Measurements from ENCODE around the gene ZNF678. TPM values are rescaled to one million over a fixed set of nuclear protein-coding genes. Genes with fewer than 3 reads are reported as not detected.
"Not testable (repeated sequence)": the region's sequence is repeated elsewhere in the genome, so short reads cannot be mapped to it uniquely, and the experiment has no call there.

The ZNF678 gene
- total RNA-seq, 2 donors from 2014 or later, result 11.2 to 22.4 TPM

DNA sequence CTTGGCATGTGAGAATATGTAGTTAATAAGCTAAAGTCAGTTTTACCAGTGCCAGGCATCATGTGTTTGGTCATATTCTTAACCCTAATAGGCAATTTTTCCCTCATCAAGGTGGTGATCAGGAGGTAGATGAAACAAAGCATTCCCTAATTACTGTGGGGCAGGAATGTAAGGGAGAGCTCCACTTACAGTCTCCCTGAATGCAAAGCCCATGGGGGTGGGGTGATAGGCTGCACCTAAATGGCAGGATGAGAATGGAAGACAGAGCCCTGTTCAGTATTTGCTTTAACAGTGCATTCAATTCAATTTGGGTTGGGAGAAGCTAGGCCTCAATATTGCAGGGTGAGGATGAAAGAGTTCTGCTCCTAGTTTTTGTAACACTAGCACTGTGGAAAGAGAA is 23.4 kb downstream of the ZNF678 start:
- no peak for ATAC-seq
- DNase-seq, result no peak
- Histone ChIP-seq H3K4me3 (no peak overlapping the region), H3K27ac (no peak overlapping the region), H3K4me1 (no peaks in the 10 kb centered on the region), H3K9me3 (peaks cover 0 to 15% (median 0%) of the 10 kb centered on the region in 3 donors), H3K27me3 (no peaks in the 10 kb centered on the region), H3K36me3 (replicated peaks in 1 of 2; ENCODE audit: insufficient read depth in 1 of 2, low read depth in 2 of 2) (no peaks in the 10 kb centered on the region)
- intact Hi-C loops (cut with DNase I), result no loop called here
- TF ChIP-seq POLR2A (IDR thresholded peaks at IDR 0.05), result no peak
- TF ChIP-seq CTCF (IDR thresholded peaks at IDR 0.05), result no peak

DNA sequence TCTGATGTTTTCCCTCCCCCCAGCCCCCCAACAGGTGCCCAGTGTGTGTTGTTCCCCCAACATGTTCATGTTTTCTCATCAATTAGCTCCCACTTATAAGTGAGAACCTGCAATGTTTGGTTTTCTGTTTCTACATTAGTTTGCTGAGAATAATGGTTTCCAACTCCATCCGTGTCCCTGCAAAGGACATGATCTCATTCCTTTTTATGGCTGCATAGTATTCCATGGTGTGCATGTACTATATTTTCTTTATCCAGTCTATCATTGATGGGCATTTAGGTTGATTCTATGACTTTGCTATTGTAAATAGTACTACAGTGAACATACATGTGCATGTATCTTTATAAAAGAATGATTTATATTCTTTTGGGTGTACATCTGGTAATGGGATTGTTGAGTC is 24.6 kb downstream of the ZNF678 start:
- WGBS, 2 donors, result 96 to 100% methylated on average over 1 of the region's 1 CpG
- no peak for TF ChIP-seq CTCF (IDR thresholded peaks at IDR 0.05)
- TF ChIP-seq POLR2A (IDR thresholded peaks at IDR 0.05), result no peak
- ATAC-seq (no peak), DNase-seq (no peak)
- Histone ChIP-seq H3K9me3 (peaks cover 0 to 15% (median 0%) of the 10 kb centered on the region in 3 donors), H3K4me1 (no peaks in the 10 kb centered on the region), H3K27me3 (no peaks in the 10 kb centered on the region), H3K36me3 (replicated peaks in 1 of 2; ENCODE audit: insufficient read depth in 1 of 2, low read depth in 2 of 2) (no peaks in the 10 kb centered on the region), H3K4me3 (no peak overlapping the region), H3K27ac (no peak overlapping the region)
- intact Hi-C loops (cut with DNase I), result no loop called here

DNA sequence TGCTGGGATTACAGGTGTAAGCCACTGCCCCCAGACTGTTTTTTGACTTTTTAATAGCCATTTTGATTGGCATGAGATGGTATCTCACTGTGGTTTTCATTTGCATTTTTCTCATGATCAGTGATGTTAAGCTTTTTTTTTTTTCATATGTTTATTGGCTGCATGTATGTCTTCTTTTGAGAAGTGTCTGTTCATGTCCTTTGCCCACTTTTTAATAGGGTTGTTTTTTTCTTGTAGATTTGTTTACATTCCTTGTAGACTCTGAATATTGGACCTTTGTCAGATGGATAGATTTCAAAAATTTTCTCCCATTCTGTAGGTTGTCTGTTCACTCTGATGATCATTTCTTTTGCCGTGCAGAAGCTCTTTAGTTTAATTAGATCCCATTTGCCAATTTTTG is 25.4 kb downstream of the ZNF678 start:
- intact Hi-C loops (cut with DNase I); H3K27ac ChIP-seq; ATAC-seq; H3K4me1 ChIP-seq; DNase-seq; H3K4me3 ChIP-seq; H3K27me3 ChIP-seq; H3K36me3 ChIP-seq (replicated peaks in 1 of 2; ENCODE audit: insufficient read depth in 1 of 2, low read depth in 2 of 2): not testable (repeated sequence)
- H3K9me3 ChIP-seq, result peaks cover 0 to 15% (median 0%) of the 10 kb centered on the region in 3 donors
- 88 to 100% methylated on average over 1 of the region's 1 CpG for WGBS, 2 donors

DNA sequence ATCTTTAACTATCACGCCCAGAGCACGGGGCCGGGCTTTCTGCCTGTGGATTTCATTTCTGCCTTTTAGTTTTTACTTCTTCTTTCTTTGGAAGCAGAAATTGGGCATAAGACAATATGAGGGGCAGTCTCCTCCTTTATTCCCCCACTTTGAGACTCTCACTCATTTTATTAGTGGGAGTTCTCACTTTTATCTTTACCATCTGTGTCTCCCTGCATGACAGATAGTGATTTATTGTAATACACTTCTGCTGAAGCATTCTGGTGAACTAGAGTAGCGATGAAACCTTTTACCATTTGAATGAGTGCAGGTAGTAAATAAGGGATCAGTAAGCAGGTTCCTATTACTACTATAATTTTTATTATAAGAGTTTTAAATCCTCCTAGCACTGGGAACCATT is 26.4 kb downstream of the ZNF678 start:
- H3K9me3 ChIP-seq, result peaks cover 0 to 15% (median 0%) of the 10 kb centered on the region in 3 donors
- H3K27me3 ChIP-seq; DNase-seq; H3K4me3 ChIP-seq; H3K4me1 ChIP-seq; H3K36me3 ChIP-seq (replicated peaks in 1 of 2; ENCODE audit: insufficient read depth in 1 of 2, low read depth in 2 of 2); ATAC-seq; H3K27ac ChIP-seq; intact Hi-C loops (cut with DNase I): not testable (repeated sequence)
- 87 to 98% methylated on average over 4 of the region's 4 CpGs for WGBS, 2 donors

DNA sequence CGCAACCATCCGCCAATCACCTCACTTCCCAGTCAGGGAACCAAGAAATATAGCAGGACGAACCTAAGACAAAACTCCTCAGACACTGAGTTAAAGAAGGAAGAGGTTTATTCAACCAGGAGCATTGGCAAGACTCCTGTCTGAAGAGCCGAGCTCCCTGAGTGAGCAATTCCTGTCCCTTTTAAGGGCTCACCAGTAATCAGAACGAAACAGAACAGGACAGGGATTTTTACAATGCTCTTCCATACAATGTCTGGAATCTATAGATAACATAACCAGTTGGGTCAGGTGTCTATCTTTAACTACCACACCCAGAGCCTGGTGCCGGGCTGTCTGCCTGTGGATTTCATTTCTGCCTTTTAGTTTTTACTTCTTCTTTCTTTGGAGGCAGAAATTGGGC is 32.9 kb downstream of the ZNF678 start:
- H3K4me1 ChIP-seq; H3K4me3 ChIP-seq; ATAC-seq; H3K36me3 ChIP-seq (replicated peaks in 1 of 2; ENCODE audit: insufficient read depth in 1 of 2, low read depth in 2 of 2); H3K27me3 ChIP-seq; H3K27ac ChIP-seq; DNase-seq; intact Hi-C loops (cut with DNase I): not testable (repeated sequence)
- 87 to 95% methylated on average over 6 of the region's 6 CpGs for WGBS, 2 donors
- peaks cover 0 to 12% (median 0%) of the 10 kb centered on the region in 3 donors for H3K9me3 ChIP-seq

DNA sequence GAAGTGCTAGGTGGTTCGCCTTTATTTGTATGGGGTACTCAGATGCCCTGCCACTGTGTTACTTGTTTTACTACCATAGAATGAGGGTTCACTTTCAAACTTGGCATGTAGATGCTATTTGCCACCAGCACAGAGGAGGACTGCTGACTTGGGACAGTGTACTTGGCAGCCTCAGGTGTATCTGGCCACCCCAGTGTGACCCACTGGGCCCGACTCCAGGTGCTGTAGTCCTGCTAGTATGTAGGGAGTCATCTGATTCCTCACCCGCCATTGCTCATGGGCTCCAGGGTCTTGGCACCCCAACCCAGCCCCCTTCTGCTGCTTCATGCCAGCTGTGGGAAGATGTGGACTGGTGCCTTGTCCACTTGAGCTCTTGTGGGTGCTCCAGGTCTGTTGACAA is 40.0 kb downstream of the ZNF678 start:
- WGBS, 2 donors, result 96 to 100% methylated on average over 1 to 3 of the region's 3 CpGs
- Histone ChIP-seq H3K4me3 (no peak overlapping the region), H3K27ac (no peak overlapping the region), H3K9me3 (peaks cover 0 to 4% (median 0%) of the 10 kb centered on the region in 3 donors), H3K4me1 (no peaks in the 10 kb centered on the region), H3K27me3 (no peaks in the 10 kb centered on the region), H3K36me3 (replicated peaks in 1 of 2; ENCODE audit: insufficient read depth in 1 of 2, low read depth in 2 of 2) (no peaks in the 10 kb centered on the region)
- intact Hi-C loops (cut with DNase I), result no loop called here
- ATAC-seq (no peak), DNase-seq (no peak)
- TF ChIP-seq CTCF (IDR thresholded peaks at IDR 0.05), result no peak
- TF ChIP-seq POLR2A (IDR thresholded peaks at IDR 0.05), result no peak

Data from body of pancreas (tissue), 4 donors.